IMR-90 (cell line): ENCODE results near the gene MRGPRE. TPM values are rescaled to one million over a fixed set of nuclear protein-coding genes. Genes with fewer than 3 reads are reported as not detected.

ENCODE experiments used
- ATAC-seq: fragments of 200-7000 bp; cut with Tn5 transposase; 2 replicates; pipeline ENCODE4 v1.9.1; 2020; ENCODE audit warnings: low read depth, mild to moderate bottlenecking, moderate library complexity
- BruUV-seq: library from RNA; stranded (reverse); fragments of 400-500 nt; replicated peaks from 2 replicates; lab custom pipeline; 2021; lab: Mats Ljungman, UMichigan
- CTCF ChIA-PET: fragments of 300-600 bp; formaldehyde crosslinking; extraction: SDS; loops from one replicate; lab custom pipeline; 2021; ENCODE audit warnings: antibody characterized with exemption; lab: Yijun Ruan, JAX
- POLR2A ChIA-PET: fragments of 300-600 bp; sonication (Branson Sonifier 250); formaldehyde crosslinking; loops from one replicate; lab custom pipeline; 2022; ENCODE audit warnings: antibody characterized with exemption; ENCODE audit not compliant: unreplicated experiment; lab: Charles Lee
- DNase-seq: peaks from one replicate; pipeline ENCODE4 v3.0.0; 2013
- H2AFZ ChIP-seq: replicated peaks from 2 replicates; pipeline ENCODE3; 2013; ENCODE audit warnings: low read length, mild to moderate bottlenecking; ENCODE audit not compliant: poor library complexity
- H2AK5ac ChIP-seq: 2 replicates; pipeline ENCODE4 v1.6.1; 2013; ENCODE audit warnings: low read depth, low read length, inconsistent platforms
- H2AK9ac ChIP-seq: replicated peaks from 2 replicates; pipeline ENCODE3; 2013; ENCODE audit warnings: mild to moderate bottlenecking, low read depth, low read length, moderate library complexity; ENCODE audit not compliant: poor library complexity
- H2BK120ac ChIP-seq: 2 replicates; pipeline ENCODE4 v1.6.1; 2013; ENCODE audit warnings: low read depth, low read length, inconsistent platforms
- H2BK15ac ChIP-seq: 3 replicates; pipeline ENCODE4 v1.6.1; 2013; ENCODE audit warnings: low read depth, low read length, inconsistent platforms
- H2BK20ac ChIP-seq: 2 replicates; pipeline ENCODE4 v1.6.1; 2013; ENCODE audit warnings: low read depth, mild to moderate bottlenecking, inconsistent platforms, low read length, moderate library complexity
- H2BK5ac ChIP-seq: 2 replicates; pipeline ENCODE4 v1.6.1; 2013; ENCODE audit warnings: mild to moderate bottlenecking, low read depth, low read length, inconsistent platforms; ENCODE audit not compliant: poor library complexity, severe bottlenecking
- H3K14ac ChIP-seq: replicated peaks from 2 replicates; pipeline ENCODE4 v1.6.1; 2013; ENCODE audit warnings: low read depth, low read length, inconsistent platforms
- H3K18ac ChIP-seq: 2 replicates; pipeline ENCODE4 v1.6.1; 2013; ENCODE audit warnings: low read depth, low read length, control low read depth
- H3K23ac ChIP-seq: 2 replicates; pipeline ENCODE4 v1.6.1; 2013; ENCODE audit warnings: low read depth, low read length, inconsistent platforms
- H3K27ac ChIP-seq: 2 replicates; pipeline ENCODE4 v1.5.1; 2013; ENCODE audit warnings: mild to moderate bottlenecking, control low read depth, low read length; ENCODE audit not compliant: insufficient read depth
- H3K27me3 ChIP-seq: 2 replicates; pipeline ENCODE4 v1.6.1; 2013; ENCODE audit warnings: low read length; ENCODE audit not compliant: control insufficient read depth, insufficient read depth
- H3K36me3 ChIP-seq: 2 replicates; pipeline ENCODE4 v1.6.1; 2013; ENCODE audit warnings: low read length, mixed read lengths; ENCODE audit not compliant: control insufficient read depth, insufficient read depth
- H3K4ac ChIP-seq: 2 replicates; pipeline ENCODE4 v1.6.1; 2013; ENCODE audit warnings: low read depth, low read length, inconsistent platforms
- H3K4me1 ChIP-seq: 2 replicates; pipeline ENCODE4 v1.6.1; 2013; ENCODE audit warnings: low read length, mixed read lengths; ENCODE audit not compliant: control insufficient read depth, insufficient read depth
- H3K4me2 ChIP-seq: 2 replicates; pipeline ENCODE4 v1.6.1; 2013; ENCODE audit warnings: low read depth, mild to moderate bottlenecking, control low read depth, low read length, moderate library complexity
- H3K4me3 ChIP-seq: 2 replicates; pipeline ENCODE4 v1.5.1; 2013; ENCODE audit warnings: low read depth, mild to moderate bottlenecking, control low read depth, low read length, moderate library complexity; ENCODE audit not compliant: insufficient read depth
- H3K56ac ChIP-seq: 2 replicates; pipeline ENCODE4 v1.6.1; 2013; ENCODE audit warnings: low read length, inconsistent platforms; ENCODE audit not compliant: insufficient read depth; ENCODE audit errors: extremely low read depth
- H3K79me1 ChIP-seq, 2 experiments: 2 replicates each; pipeline ENCODE4 v1.6.1; 2013; ENCODE audit warnings: low read length in 2 of 2, inconsistent platforms in 1 of 2, low read depth in 1 of 2
- H3K9ac ChIP-seq: 2 replicates; pipeline ENCODE4 v1.6.1; 2013; ENCODE audit warnings: low read depth, low read length, control low read depth
- H3K9me1 ChIP-seq: 2 replicates; pipeline ENCODE4 v1.6.1; 2013; ENCODE audit warnings: low read length, inconsistent platforms; ENCODE audit not compliant: insufficient read depth
- H3K9me3 ChIP-seq: 2 replicates; pipeline ENCODE4 v1.6.1; 2013; ENCODE audit warnings: low read length; ENCODE audit not compliant: control insufficient read depth, insufficient read depth
- H4K20me1 ChIP-seq: 2 replicates; pipeline ENCODE4 v1.6.1; 2013; ENCODE audit warnings: low read length, inconsistent platforms; ENCODE audit not compliant: insufficient read depth
- H4K5ac ChIP-seq: 2 replicates; pipeline ENCODE4 v1.6.1; 2013; ENCODE audit warnings: mild to moderate bottlenecking, low read depth, low read length, control low read depth
- H4K8ac ChIP-seq, 2 experiments: 2 replicates each; pipeline ENCODE4 v1.6.1; 2013; ENCODE audit warnings: low read depth in 2 of 2, low read length in 2 of 2, control low read depth in 1 of 2, inconsistent platforms in 1 of 2
- H4K91ac ChIP-seq: 2 replicates; pipeline ENCODE4 v1.6.1; 2013; ENCODE audit warnings: low read depth, low read length, inconsistent platforms; ENCODE audit not compliant: insufficient read depth
- BHLHE40 ChIP-seq: fragments of 150-350 bp; IDR thresholded peaks from 2 replicates; pipeline ENCODE4 v1.6.1; 2016; ENCODE audit warnings: mild to moderate bottlenecking, low read depth, low read length
- CEBPB ChIP-seq: IDR thresholded peaks from 2 replicates; pipeline ENCODE4 v1.6.1; 2012; ENCODE audit warnings: low read depth, low read length, improper control_type of control experiment
- CHD1 ChIP-seq: IDR thresholded peaks from 2 replicates; pipeline ENCODE4 v1.6.1; 2012; ENCODE audit warnings: low read depth, low read length, improper control_type of control experiment
- FOS ChIP-seq: fragments of 150-350 bp; IDR thresholded peaks from 2 replicates; pipeline ENCODE4 v1.6.1; 2016; ENCODE audit warnings: low read depth, low read length
- MAZ ChIP-seq: IDR thresholded peaks from 2 replicates; pipeline ENCODE4 v1.6.1; 2012; ENCODE audit warnings: low read depth, mild to moderate bottlenecking, low read length, improper control_type of control experiment, moderate library complexity, borderline replicate concordance
- MXI1 ChIP-seq: IDR thresholded peaks from 2 replicates; pipeline ENCODE4 v1.6.1; 2012; ENCODE audit warnings: low read depth, mild to moderate bottlenecking, low read length, moderate library complexity, borderline replicate concordance
- NFE2L2 ChIP-seq: fragments of 150-350 bp; IDR thresholded peaks from 2 replicates; pipeline ENCODE4 v1.6.1; 2016; ENCODE audit warnings: low read depth, mild to moderate bottlenecking, low read length
- POLR2A ChIP-seq: IDR thresholded peaks from 2 replicates; pipeline ENCODE4 v1.6.1; 2012; ENCODE audit warnings: mild to moderate bottlenecking, low read depth, low read length
- RAD21 ChIP-seq: IDR thresholded peaks from 2 replicates; pipeline ENCODE4 v1.6.1; 2012; ENCODE audit warnings: low read length, improper control_type of control experiment
- RCOR1 ChIP-seq: IDR thresholded peaks from 2 replicates; pipeline ENCODE4 v1.6.1; 2012; ENCODE audit warnings: mild to moderate bottlenecking, low read length, improper control_type of control experiment; ENCODE audit not compliant: insufficient replicate concordance
- SMC3 ChIP-seq: fragments of 150-350 bp; IDR thresholded peaks from 2 replicates; pipeline ENCODE4 v1.6.1; 2016; ENCODE audit warnings: low read depth, mild to moderate bottlenecking, antibody characterized with exemption, low read length, moderate library complexity
- WGBS, 2 experiments: methylation state at CpG; one replicate each; pipeline versions ENCODE4 v1.1.5 to v1.1.7; 2013; ENCODE audit warnings: missing lambda C conversion rate in 2 of 2; ENCODE audit not compliant: insufficient read length in 1 of 2; ENCODE audit errors: extremely low coverage in 2 of 2; 5-methylcytosine and 5-hydroxymethylcytosine counted together
- dilution Hi-C: fragments of 300-500 bp; cut with HindIII; formaldehyde crosslinking; loops from one replicate; pipeline ENCODE4 v1.14.3; 2018; ENCODE audit warnings: low sequenced_read_pairs; ENCODE audit not compliant: unreplicated experiment
- in situ Hi-C: fragments of 300-500 bp; cut with MboI; formaldehyde crosslinking; loops from 3 replicates; pipeline ENCODE4 v1.14.3; 2019; ENCODE audit warnings: low sequenced_read_pairs, inconsistent platforms, mixed read lengths
- intact Hi-C: fragments of 100-400 bp; cut with micrococcal nuclease; formaldehyde crosslinking; loops from 2 replicates; pipeline ENCODE4 v1.10.0; 2022
- polyA plus RNA-seq, 3 experiments: library from polyadenylated mRNA; depleted of rRNA; stranded (reverse); fragments of >200 nt; gene quantifications; 2 replicates each; pipeline ENCODE4 v1.2.3, GENCODE V29; 2012; ENCODE audit warnings: low replicate concordance in 1 of 3
- total RNA-seq: library from RNA; depleted of rRNA; stranded (reverse); fragments of >200 nt; gene quantifications from 2 replicates; pipeline ENCODE4 v1.2.3, GENCODE V29; 2012

The MRGPRE gene
- total and polyA plus RNA-seq, 2 of the 4 experiments (the other 2 are of a cell fraction) = not detected

DNA sequence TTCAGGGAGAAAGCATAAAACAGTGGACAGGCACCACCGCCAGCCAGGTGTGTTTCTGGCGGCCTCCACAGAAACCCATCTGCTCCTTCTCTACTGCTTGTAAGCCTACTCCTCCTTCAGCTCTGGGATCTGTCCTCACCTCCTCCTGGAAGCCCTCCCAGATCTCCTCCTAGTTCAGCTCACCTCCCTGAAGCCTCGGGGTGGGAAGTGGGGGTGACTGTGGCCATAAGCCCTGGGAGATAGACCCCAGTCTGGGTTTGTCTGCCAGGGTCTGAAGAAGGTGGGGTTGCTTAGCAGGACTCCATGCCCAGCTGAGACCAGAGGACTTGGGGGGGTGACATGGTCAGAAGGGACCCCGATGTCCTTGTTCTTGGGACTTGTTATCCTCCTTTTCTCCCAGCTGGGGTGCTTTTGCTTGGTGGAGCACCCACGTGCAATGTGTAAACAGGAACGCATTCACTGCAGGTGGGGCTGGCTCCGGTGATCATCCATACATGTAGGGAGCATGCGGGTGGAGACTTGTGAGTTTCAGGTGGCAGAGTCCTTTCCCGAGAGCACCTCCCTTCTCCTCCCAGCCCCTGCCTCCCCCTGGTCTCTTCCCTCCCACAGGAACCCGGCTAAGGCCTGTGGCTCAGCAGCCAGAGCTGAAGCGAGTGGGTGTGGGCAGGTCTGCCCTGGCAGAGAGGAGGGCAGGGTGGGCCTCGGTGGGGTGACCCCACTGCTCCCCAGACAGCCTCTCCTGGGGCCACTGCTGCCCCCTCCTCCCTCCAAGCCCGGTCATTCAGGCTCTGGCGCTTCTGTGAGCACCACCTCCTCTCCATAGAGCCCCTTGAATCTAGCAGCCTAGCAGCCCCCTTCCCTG is 39.5 kb downstream of the MRGPRE start:
- Histone ChIP-seq H4K20me1 (no peaks in the 10 kb centered on the region), H2AFZ (no peak overlapping the region), H2BK15ac (no peak overlapping the region), H2AK9ac (no peak overlapping the region), H2AK5ac (no peak overlapping the region), H3K14ac (no peak overlapping the region), H3K9me3 (no peaks in the 10 kb centered on the region), H2BK20ac (no peak overlapping the region), H2BK120ac (no peak overlapping the region), H2BK5ac (no peak overlapping the region), H3K9me1 (no peaks in the 10 kb centered on the region), H3K56ac (no peak overlapping the region), H3K36me3 (no peaks in the 10 kb centered on the region), H4K91ac (no peak overlapping the region), H3K4ac (no peak overlapping the region), H3K18ac (no peak overlapping the region), H3K4me1 (no peaks in the 10 kb centered on the region), H3K27ac (no peak overlapping the region), H3K4me3 (no peak overlapping the region), H3K79me1 (no peaks in the 10 kb centered on the region), H3K27me3 (peaks cover 50% of the 10 kb centered on the region), H4K5ac (no peak overlapping the region), H3K23ac (no peak overlapping the region), H3K4me2 (no peak overlapping the region), H4K8ac (no peak overlapping the region), H3K9ac (no peak overlapping the region)
- DNase-seq (no peak), ATAC-seq (no peak)
- CTCF ChIA-PET = no interaction called here
- POLR2A ChIA-PET = no interaction called here
- dilution Hi-C loops (no loop called here), in situ Hi-C loops (no loop called here), intact Hi-C loops (no loop called here)
- no CpG with 5 or more reads among the region's 14 CpGs for WGBS, 2 experiments
- TF ChIP-seq BHLHE40 (no peak), NFE2L2 (no peak), MXI1 (no peak), FOS (no peak), MAZ (no peak), CHD1 (no peak), SMC3 (no peak), CEBPB (no peak), RAD21 (no peak), RCOR1 (no peak), POLR2A (no peak)
- BruUV-seq = no TSS peak
